ENCODE results near the gene ACVR2B.

Gene ACVR2B

DNA sequence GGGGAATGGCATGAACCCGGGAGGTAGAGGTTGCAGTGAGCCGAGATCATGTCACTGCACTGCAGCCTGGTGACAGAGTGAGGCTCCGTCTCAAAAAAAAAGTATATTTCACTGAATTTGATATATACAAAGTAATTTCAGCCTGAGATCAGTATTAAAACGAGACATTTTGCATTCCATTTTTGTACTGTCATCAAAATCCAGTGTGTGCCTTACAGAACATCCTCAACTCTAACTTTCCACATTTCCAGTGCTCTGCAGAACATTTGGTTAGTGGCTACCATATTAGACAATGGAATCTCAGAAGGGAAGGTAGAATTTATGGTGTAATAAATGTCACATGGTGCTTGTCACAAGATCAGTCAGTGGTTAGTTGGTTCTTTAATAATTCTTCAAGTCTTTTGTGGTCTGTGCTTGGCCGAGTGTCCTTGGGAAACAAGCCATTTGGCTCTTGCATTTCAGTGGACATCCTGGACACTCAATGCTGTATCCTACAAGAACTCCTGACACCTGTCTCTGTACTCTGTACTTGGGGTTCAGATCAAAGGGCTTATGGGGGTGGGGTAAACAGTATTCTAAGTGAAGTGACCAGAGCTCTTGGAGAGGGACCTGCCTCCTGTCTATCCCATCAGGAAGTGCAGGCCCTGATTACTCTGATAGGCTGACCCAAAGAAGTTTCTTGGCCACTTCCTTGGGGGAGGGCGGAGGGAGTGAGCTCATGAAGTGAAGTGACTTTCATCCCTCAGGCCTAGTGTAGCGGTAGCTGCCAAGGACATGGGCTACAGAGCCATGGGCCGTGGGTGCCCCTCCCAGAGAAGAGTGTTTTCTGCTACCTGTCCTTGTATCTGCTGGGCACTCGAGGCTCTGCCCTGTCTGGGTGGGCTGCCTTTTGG is 3.7 kb downstream of the ACVR2B start:
- ATAC-seq, result no peak
- TF ChIP-seq SNAI2 (CRISPR knock-in tag; IDR thresholded peaks at IDR 0.05) (no peak), POU6F1 (CRISPR knock-in tag; IDR thresholded peaks at IDR 0.05; ENCODE audit: borderline replicate concordance, low read depth) (no peak), ZFP30 (CRISPR knock-in tag; IDR thresholded peaks at IDR 0.05) (no peak), GLIS3 (CRISPR knock-in tag; IDR thresholded peaks at IDR 0.05) (no peak), PPARA (CRISPR knock-in tag; IDR thresholded peaks at IDR 0.05; ENCODE audit: borderline replicate concordance) (no peak), ZNF565 (CRISPR knock-in tag; conservative IDR thresholded peaks at IDR 0.05; ENCODE audit: low read depth) (no peak)
- TF ChIP-seq, protein P1, sequence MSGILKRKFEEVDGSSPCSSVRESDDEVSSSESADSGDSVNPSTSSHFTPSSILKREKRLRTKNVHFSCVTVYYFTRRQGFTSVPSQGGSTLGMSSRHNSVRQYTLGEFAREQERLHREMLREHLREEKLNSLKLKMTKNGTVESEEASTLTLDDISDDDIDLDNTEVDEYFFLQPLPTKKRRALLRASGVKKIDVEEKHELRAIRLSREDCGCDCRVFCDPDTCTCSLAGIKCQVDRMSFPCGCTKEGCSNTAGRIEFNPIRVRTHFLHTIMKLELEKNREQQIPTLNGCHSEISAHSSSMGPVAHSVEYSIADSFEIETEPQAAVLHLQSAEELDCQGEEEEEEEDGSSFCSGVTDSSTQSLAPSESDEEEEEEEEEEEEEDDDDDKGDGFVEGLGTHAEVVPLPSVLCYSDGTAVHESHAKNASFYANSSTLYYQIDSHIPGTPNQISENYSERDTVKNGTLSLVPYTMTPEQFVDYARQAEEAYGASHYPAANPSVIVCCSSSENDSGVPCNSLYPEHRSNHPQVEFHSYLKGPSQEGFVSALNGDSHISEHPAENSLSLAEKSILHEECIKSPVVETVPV (CRISPR knock-in tag; IDR thresholded peaks at IDR 0.05), result no peak

DNA sequence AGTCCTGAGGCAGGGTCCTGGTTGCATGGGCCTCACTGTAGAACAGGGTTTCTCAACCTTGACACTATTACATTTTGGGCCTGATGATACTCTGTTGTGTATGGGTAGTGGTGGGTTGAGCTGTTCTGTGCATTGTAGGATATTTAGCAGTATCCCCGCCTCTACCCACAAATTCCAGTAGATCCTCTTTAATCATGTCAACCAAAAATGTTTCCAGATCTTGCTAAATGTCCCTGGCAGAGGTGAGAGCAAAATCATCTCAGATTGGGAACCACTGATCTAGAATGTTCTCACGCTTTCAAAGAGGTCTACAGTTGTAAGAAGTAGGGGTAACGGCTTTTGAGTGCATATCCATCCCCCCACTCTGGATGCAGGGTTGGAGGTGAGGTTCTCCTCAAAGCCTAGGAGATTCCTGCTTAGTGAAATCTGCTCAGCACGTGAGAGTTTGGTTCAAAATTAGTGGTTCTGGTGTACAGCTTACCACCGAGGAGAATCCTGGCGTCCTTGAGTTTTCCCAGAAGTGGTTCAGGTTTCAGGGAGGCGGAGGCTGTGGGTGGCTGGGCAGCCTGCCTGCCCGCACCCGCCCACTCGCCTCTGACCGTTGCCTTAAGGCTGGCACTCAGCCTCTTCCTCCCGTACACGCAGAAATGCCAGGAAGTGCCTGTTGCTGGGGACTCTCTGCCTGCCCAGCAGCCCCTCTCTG is 5.3 kb downstream of the ACVR2B start:
- TF ChIP-seq ARNTL (CRISPR knock-in tag; IDR thresholded peaks at IDR 0.05; ENCODE audit: borderline replicate concordance, low read depth) (no peak), ZC3H10 (CRISPR knock-in tag; IDR thresholded peaks at IDR 0.05) (no peak)
- ATAC-seq, result peak; percentile 69

- ATAC-seq, result no peak
- TF ChIP-seq RARB (CRISPR knock-in tag; IDR thresholded peaks at IDR 0.05), result no peak
- TF ChIP-seq POU6F1 (CRISPR knock-in tag; IDR thresholded peaks at IDR 0.05; ENCODE audit: borderline replicate concordance, low read depth), result no peak
- TF ChIP-seq OSR1 (CRISPR knock-in tag; IDR thresholded peaks at IDR 0.05), result no peak
- TF ChIP-seq GLIS3 (CRISPR knock-in tag; IDR thresholded peaks at IDR 0.05), result no peak
- TF ChIP-seq, protein P2, sequence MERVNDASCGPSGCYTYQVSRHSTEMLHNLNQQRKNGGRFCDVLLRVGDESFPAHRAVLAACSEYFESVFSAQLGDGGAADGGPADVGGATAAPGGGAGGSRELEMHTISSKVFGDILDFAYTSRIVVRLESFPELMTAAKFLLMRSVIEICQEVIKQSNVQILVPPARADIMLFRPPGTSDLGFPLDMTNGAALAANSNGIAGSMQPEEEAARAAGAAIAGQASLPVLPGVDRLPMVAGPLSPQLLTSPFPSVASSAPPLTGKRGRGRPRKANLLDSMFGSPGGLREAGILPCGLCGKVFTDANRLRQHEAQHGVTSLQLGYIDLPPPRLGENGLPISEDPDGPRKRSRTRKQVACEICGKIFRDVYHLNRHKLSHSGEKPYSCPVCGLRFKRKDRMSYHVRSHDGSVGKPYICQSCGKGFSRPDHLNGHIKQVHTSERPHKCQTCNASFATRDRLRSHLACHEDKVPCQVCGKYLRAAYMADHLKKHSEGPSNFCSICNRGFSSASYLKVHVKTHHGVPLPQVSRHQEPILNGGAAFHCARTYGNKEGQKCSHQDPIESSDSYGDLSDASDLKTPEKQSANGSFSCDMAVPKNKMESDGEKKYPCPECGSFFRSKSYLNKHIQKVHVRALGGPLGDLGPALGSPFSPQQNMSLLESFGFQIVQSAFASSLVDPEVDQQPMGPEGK (CRISPR knock-in tag; IDR thresholded peaks at IDR 0.05; ENCODE audit: borderline replicate concordance), result no peak
Measured at GRCh38 chr3:38459499-38460048, 5.9 kb downstream of the ACVR2B start.

DNA sequence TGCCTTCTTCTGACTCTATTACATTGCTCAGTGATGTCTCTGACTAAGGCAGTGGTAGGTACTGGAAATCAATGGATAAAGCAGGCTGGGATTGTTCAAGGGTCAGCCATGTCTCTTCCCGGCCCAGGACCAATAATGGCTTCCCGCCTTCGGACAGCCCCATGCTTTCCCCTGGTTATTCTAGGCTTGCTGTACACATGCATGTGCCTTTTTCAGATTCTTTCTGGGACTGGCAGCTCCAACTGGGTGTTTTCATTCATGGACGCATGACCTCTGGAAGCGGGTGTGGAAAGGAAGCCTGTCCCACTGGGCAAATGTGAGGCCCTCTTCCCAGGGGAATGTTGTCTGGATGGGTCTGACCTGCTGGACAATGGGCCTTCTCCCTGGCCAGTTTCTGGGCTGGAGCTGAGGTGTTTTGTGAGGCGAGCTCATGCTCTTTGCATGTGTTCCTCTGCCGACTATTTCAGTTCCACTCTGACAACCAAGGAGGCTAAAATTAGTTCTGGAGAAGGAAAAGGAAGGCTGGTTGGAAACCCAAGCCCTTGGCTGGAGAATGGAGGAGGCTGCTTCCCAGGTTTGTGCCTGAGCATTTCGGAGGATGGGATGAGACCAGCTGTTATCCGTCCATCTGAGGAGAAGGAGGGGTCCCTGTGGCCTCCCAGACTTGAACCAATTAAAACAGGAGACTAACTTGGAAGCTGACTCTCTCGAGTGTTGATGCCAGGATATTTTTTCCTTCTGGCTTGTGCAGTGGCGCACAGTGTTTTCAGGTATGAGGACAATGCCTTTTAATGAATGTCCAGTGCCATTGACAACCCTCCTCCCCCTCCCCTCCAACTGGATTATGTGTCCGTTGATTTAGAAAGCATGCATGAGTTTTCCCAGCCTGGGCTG is 6.9 kb downstream of the ACVR2B start:
- no peak for ATAC-seq
- TF ChIP-seq ISL1 (CRISPR knock-in tag; IDR thresholded peaks at IDR 0.05), result no peak
- no peak for TF ChIP-seq ARNTL (CRISPR knock-in tag; IDR thresholded peaks at IDR 0.05; ENCODE audit: borderline replicate concordance, low read depth)
- TF ChIP-seq TCF4 (CRISPR knock-in tag; IDR thresholded peaks at IDR 0.05; ENCODE audit: borderline replicate concordance), result no peak
- TF ChIP-seq BACH2 (CRISPR knock-in tag; IDR thresholded peaks at IDR 0.05; ENCODE audit: borderline replicate concordance), result no peak
- no peak for TF ChIP-seq ESRRG (CRISPR knock-in tag; IDR thresholded peaks at IDR 0.05)
- TF ChIP-seq, protein P1 (CRISPR knock-in tag; IDR thresholded peaks at IDR 0.05), result no peak
- no peak for TF ChIP-seq POU6F1 (CRISPR knock-in tag; IDR thresholded peaks at IDR 0.05; ENCODE audit: borderline replicate concordance, low read depth)
- no peak for TF ChIP-seq TSHZ2 (CRISPR knock-in tag; IDR thresholded peaks at IDR 0.05)

Measured in SK-N-SH treated with all-trans-retinoic acid at 6 μM for 48 hours (cell line).